ENCODE results near the gene OLR1.

DNA sequence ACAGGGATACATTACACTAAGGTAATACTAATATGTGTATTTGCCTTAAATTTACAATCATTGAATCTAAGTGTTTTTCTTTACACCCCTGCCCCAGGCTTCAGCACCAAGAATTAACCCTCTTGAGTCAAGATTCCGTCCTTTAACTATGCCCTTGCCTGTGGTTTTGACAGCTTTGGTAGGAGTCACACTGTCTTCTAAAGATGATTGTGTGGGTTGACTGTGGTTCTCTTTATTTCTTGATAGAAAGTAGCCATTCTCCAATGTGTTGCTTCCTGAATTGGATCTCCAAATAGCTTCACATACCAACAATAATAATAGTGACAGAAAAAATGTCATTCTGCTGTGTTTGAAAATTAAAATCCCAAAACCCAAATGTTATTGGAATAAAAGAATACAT is 45.5 kb downstream of the OLR1 start:
- no peak for TF ChIP-seq EZH2 (optimal IDR thresholded peaks at IDR 0.05; ENCODE audit: low read depth, low read length)
- no peak for TF ChIP-seq CTCF (IDR thresholded peaks at IDR 0.05; ENCODE audit: low read length)
- no peak for TF ChIP-seq EZH2phosphoT487 (IDR thresholded peaks at IDR 0.05; ENCODE audit: low read length)
